Coronary artery (tissue), 2 donors: ENCODE measurements around the gene ST8SIA5.

Experiments used
- DNase-seq: peaks from one replicate; pipeline ENCODE4 v3.0.0-alpha.2; 2017; ENCODE audit warnings: low spot score
- H3K27ac ChIP-seq, 2 donors: fragments of 200-600 bp; sonication (generic); one replicate each; pipeline ENCODE4 v1.5.1; 2016 to 2019
- H3K4me3 ChIP-seq: fragments of 200-600 bp; sonication (generic); 2 replicates; pipeline ENCODE4 v1.5.1; 2016; ENCODE audit warnings: mild to moderate bottlenecking, moderate library complexity
- TF ChIP-seq, protein P1 (sequence below): fragments of 200-600 bp; sonication (generic); IDR thresholded peaks from one replicate; pipeline ENCODE4 v1.5.1; 2019; ENCODE audit warnings: antibody characterized with exemption

ST8SIA5 gene

DNA sequence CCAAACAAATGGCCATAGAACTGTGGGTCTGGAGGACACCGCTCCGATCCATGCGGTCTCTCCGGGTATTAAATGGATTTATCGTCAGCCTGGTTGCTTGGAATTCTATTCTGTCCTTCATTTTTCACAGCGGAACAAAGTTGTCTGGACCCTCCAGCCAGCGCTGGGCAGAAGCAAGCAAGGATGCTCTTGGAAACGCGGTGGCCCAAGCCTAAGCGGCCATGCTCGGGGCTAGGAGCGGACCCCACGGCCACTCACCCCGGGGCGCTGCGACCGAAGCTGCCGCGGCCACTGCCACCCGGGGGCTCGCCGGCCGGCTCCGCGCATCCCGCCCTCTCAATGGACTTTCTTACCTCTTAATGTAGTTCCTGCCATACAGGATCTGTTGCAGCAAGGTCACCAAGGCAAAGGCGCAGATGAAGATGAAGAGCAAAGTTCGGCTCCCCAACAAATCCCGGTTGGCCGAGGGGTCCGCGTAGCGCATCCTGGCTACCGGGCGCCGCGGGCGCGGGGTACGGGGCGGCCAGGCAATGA is 761 bp downstream of the ST8SIA5 start:
- TF ChIP-seq, protein P1, sequence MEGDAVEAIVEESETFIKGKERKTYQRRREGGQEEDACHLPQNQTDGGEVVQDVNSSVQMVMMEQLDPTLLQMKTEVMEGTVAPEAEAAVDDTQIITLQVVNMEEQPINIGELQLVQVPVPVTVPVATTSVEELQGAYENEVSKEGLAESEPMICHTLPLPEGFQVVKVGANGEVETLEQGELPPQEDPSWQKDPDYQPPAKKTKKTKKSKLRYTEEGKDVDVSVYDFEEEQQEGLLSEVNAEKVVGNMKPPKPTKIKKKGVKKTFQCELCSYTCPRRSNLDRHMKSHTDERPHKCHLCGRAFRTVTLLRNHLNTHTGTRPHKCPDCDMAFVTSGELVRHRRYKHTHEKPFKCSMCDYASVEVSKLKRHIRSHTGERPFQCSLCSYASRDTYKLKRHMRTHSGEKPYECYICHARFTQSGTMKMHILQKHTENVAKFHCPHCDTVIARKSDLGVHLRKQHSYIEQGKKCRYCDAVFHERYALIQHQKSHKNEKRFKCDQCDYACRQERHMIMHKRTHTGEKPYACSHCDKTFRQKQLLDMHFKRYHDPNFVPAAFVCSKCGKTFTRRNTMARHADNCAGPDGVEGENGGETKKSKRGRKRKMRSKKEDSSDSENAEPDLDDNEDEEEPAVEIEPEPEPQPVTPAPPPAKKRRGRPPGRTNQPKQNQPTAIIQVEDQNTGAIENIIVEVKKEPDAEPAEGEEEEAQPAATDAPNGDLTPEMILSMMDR, result no peak
- DNase-seq, result no peak
- no peak overlapping the region for H3K27ac ChIP-seq
- H3K4me3 ChIP-seq, result peak overlapping the region; percentile 50

DNA sequence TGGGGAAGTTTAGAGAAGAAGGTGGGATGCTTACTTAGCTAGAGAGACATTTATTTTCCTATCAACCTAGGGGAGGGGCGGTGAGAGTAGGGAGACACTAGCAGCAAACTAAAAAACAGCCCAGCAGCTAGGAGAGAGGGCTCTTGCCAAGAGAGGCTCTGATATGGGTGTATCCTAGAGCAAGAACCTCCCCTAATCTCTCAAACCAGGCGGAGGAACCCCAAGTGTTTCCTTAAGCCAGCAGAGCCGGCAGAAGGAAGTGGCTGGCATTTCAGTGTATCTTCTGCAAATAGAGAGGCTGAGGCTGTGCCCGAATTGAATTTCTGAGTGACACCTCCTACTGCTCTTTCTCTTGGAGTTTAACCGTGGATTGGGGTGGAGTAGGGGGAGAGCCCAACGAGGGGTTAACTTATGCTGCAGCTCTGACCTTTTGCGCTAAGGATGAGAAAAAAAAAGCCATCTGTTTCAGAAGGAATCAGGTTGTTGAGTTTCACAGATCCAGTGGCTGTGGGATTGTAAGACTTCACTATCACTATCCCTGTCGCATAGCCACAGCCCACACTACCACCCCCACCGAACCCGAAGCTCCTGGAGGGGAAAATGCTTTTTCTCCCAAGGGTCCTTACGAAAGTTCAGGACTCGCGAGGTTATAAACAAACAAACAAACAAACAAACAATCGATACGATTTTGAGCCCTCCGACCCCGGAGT is 1.4 kb downstream of the ST8SIA5 start:
- H3K4me3 ChIP-seq, result peak overlapping the region; percentile 50
- TF ChIP-seq, protein P1, result no peak

DNA sequence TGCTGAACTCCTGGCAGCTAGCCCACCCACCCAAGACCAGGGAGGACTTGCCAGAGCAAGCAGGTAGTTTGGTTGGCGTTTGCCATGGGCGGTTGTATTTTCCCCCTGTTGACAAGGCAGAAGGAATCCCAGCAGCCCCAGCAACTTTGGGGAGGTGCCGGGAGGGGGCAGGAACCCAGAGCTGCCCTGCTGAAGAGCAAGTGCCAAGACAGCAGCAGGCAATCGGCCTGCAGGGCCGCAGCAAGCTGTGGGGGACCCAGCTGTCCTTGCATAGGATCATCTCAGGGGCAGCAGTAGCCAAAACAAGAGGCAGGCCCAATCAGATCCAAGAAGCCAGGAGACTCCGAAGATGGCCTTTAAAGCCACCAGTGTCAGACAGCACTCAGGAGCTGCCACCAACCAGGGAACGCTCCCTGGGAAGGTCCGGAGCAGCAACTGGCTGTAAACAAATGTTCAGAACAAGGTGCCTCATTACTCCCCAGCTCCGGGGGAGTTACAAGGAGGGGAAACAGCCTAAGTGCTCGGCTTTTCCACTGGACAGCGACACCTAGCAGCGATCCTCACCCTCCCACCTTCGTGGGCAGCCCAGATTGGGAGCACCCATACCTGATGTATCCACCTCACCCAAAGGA is 2.1 kb downstream of the ST8SIA5 start:
- no peak overlapping the region for H3K27ac ChIP-seq
- TF ChIP-seq, protein P1, result no peak
- H3K4me3 ChIP-seq, result no peak overlapping the region
- DNase-seq, result no peak

More for the DNA sequence above, 1.4 kb downstream of the ST8SIA5 start:
- DNase-seq, result no peak
- H3K27ac ChIP-seq, result no peak overlapping the region

DNA sequence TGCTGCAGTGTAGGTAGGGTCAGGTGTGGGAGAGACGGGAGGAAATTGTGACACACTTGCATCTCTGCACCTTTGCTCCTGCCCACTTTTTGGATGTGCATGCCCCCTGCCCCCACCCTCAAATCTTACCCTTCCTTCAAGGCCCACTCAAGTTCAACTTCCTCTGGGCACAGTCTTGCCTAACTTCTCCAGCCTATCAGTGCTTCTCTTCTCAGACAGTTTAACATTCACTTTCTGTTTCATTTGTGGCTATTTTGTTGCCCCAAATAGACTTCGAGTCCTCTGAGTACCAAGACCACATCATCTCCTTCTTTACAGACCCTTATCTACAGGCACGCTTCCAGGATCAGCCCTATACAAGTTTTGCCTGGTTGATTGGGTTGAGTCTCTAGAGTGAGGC is 2.7 kb downstream of the ST8SIA5 start:
- H3K27ac ChIP-seq, result no peak overlapping the region
- H3K4me3 ChIP-seq, result no peak overlapping the region
- DNase-seq, result no peak
- TF ChIP-seq, protein P1, result no peak

DNA sequence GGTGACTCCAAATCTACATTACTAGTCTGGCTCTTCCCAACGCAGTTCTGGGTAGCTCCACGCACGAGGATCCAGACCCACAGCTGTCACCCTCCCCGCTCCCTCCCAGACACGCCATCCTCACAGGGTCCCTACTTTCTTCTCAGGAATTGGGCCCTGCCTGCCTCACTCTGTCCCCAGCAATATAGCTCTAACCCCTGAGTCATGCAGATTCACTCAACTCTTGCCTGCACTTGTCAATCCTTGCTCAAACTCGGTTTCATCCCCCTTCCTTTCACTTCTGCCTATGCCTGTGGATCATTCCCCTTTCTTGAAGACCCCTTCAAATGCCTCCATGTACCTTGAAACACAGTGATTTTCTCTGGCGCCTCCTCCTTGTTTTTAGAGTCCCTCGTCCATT is 5.0 kb downstream of the ST8SIA5 start:
- Histone ChIP-seq H3K27ac (no peak overlapping the region), H3K4me3 (no peak overlapping the region)
- TF ChIP-seq, protein P1, result no peak
- DNase-seq, result no peak

DNA sequence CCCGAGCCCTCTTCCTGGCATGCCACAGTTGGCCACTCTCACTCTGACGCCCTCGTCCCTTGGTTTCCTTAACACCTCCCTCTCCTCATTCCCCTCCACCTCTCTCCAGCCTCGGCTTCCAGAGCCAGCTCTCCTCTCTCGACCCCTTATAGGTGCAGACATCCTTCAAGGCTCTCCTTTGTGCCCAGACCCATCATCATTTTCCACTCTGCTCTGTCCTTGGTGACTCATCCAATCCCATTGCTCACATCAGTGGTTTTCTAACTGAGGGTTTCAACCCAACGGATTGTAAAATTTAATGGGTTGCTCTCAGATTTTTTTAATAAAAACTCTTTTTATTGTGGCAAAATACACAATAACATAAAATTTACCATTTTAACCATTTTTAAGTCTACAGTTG is 6.2 kb downstream of the ST8SIA5 start:
- TF ChIP-seq, protein P1, result no peak
- Histone ChIP-seq H3K27ac (no peak overlapping the region), H3K4me3 (no peak overlapping the region)
- no peak for DNase-seq

DNA sequence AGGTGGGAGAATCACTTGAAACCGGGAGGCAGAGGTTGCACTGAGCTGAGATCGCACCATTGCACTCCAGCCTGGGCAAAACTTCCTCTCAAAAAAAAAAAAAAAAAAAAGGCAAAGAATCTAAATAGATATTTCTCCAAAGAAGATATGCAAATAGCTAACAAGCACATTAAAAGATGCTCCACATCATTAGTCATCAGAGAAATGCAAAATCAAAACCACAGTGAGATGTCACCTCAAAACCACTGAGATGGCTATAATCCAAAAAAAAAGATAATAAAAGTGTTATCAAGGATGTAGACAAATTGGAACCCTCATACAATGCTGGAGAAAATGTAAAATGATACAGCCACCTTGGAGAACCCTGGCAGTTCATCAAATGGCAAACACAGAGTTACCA is 8.4 kb downstream of the ST8SIA5 start:
- TF ChIP-seq, protein P1, result no peak
- Histone ChIP-seq H3K4me3 (no peak overlapping the region), H3K27ac (no peak overlapping the region)
- no peak for DNase-seq
